ENCODE results near the gene GABBR1.

DNA sequence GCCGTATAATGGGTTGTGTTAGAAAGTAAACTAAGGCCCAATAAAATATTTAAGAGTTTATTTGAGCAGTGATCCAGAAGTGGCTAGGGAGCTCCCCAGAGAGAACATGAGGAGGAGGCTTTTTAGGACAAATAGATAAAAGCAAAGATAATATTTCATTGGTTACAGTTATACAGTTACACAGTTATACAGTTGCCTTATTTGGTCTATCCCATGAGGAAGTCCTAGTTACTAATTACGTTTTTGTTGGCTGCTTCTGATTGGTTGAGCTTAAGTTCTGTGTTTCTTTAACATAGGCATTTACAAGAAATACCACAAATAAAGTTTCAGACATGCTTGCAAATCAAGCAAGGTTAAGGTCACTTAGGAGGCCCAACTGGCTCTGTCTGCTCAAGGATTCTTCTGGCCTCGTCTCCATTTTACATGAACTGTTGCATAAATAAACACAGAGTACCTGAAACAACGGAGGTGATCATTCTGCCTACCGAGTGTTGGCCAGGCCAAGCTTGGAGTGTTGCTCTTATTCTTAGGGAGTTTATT, 80.4 kb downstream of the GABBR1 start:
- TF ChIP-seq, protein P1, sequence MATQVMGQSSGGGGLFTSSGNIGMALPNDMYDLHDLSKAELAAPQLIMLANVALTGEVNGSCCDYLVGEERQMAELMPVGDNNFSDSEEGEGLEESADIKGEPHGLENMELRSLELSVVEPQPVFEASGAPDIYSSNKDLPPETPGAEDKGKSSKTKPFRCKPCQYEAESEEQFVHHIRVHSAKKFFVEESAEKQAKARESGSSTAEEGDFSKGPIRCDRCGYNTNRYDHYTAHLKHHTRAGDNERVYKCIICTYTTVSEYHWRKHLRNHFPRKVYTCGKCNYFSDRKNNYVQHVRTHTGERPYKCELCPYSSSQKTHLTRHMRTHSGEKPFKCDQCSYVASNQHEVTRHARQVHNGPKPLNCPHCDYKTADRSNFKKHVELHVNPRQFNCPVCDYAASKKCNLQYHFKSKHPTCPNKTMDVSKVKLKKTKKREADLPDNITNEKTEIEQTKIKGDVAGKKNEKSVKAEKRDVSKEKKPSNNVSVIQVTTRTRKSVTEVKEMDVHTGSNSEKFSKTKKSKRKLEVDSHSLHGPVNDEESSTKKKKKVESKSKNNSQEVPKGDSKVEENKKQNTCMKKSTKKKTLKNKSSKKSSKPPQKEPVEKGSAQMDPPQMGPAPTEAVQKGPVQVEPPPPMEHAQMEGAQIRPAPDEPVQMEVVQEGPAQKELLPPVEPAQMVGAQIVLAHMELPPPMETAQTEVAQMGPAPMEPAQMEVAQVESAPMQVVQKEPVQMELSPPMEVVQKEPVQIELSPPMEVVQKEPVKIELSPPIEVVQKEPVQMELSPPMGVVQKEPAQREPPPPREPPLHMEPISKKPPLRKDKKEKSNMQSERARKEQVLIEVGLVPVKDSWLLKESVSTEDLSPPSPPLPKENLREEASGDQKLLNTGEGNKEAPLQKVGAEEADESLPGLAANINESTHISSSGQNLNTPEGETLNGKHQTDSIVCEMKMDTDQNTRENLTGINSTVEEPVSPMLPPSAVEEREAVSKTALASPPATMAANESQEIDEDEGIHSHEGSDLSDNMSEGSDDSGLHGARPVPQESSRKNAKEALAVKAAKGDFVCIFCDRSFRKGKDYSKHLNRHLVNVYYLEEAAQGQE (IDR thresholded peaks at IDR 0.05; ENCODE audit: low read depth), result no peak
- TF ChIP-seq RAD21 (IDR thresholded peaks at IDR 0.05; ENCODE audit: low read depth) (no peak), ZBTB7A (IDR thresholded peaks at IDR 0.05; ENCODE audit: low read depth) (no peak), EP300 (IDR thresholded peaks at IDR 0.05; ENCODE audit: borderline replicate concordance) (no peak), CREB1 (IDR thresholded peaks at IDR 0.05; ENCODE audit: low read depth) (peak; percentile 44; the same call in 1 of the 2 replicates), CEBPB (IDR thresholded peaks at IDR 0.05) (no peak), NFIC (IDR thresholded peaks at IDR 0.05) (no peak)
